ENCODE results near the gene HSP90AB1. TPM values are rescaled to one million over a fixed set of nuclear protein-coding genes. Genes with fewer than 3 reads are reported as not detected.

Gene HSP90AB1
- total RNA-seq, 1 experiment from 2014 or later = 1,986 TPM

- H3K9me3 Mint-ChIP-seq = no peaks in the 10 kb centered on the region
- no peak overlapping the region for H3K23ac ChIP-seq (ENCODE audit: insufficient read length, low read depth, low read length)
- no peak overlapping the region for H3K14ac ChIP-seq (ENCODE audit: insufficient read depth, low read length)
- H3K4me1 Mint-ChIP-seq = peaks cover 35 to 37% of the 10 kb centered on the region in 2 experiments
- no peak overlapping the region for H4K91ac ChIP-seq (ENCODE audit: insufficient read length, low read depth, low read length)
- no peak for TF ChIP-seq CTCF (conservative IDR thresholded peaks at IDR 0.05)
- WGBS (ENCODE audit: extremely low coverage, insufficient read length, low lambda C conversion rate) = no CpG with 5 or more reads among the region's 22 CpGs
- H3K27me3 Mint-ChIP-seq (ENCODE audit: low read depth) = peaks cover 14% of the 10 kb centered on the region
- H3K9ac ChIP-seq (ENCODE audit: extremely low read depth, insufficient read length, low read length) = peak overlapping the region; percentile 16
- H3K27ac Mint-ChIP-seq = peak overlapping the region; percentile 16 to 97 (median 94); a peak in 4 of 7 replicates
- no peak overlapping the region for H2AFZ ChIP-seq (ENCODE audit: low read length)
- no peak overlapping the region for H3K56ac ChIP-seq (ENCODE audit: insufficient read length, low read depth, low read length)
- H2BK15ac ChIP-seq (ENCODE audit: low read depth, low read length) = no peak overlapping the region
- peak overlapping the region; percentile 22 for H3K18ac ChIP-seq (ENCODE audit: insufficient read length, low read depth, low read length)
- no peak overlapping the region for H3K27ac ChIP-seq (ENCODE audit: insufficient read length, low read depth, low read length)
- peaks cover 17 to 33% (median 31%) of the 10 kb centered on the region in 3 experiments; a peak in 6 of 7 replicates for H3K36me3 Mint-ChIP-seq (ENCODE audit: insufficient read depth in 1 of 3, low read depth in 3 of 3)
- no peak overlapping the region for H2BK5ac ChIP-seq (ENCODE audit: insufficient read length, low read length)
- no peaks in the 10 kb centered on the region for H3K9me3 ChIP-seq (ENCODE audit: control insufficient read depth, low read depth, low read length)
- H3K79me1 ChIP-seq (ENCODE audit: insufficient read depth, low read depth, low read length, poor library complexity, severe bottlenecking) = no peaks in the 10 kb centered on the region
- H4K8ac ChIP-seq (replicated peaks; ENCODE audit: insufficient read length, low read depth, low read length) = no peak overlapping the region
- no peak overlapping the region for H3K4ac ChIP-seq (ENCODE audit: low read depth, low read length)
- no peaks in the 10 kb centered on the region for H4K20me1 ChIP-seq (ENCODE audit: control insufficient read depth, insufficient read depth, insufficient read length)
- H4K5ac ChIP-seq (ENCODE audit: insufficient read length, low read depth, low read length) = no peak overlapping the region
- H2BK20ac ChIP-seq (ENCODE audit: low read depth, low read length, poor library complexity, severe bottlenecking) = no peak overlapping the region
- H2BK12ac ChIP-seq (ENCODE audit: insufficient read length, low read depth, low read length) = no peak overlapping the region
- no peak overlapping the region for H2BK120ac ChIP-seq (ENCODE audit: low read depth, low read length, poor library complexity, severe bottlenecking)
- no peaks in the 10 kb centered on the region for H3K27me3 ChIP-seq (ENCODE audit: insufficient read depth, low read length)
- H3K4me1 ChIP-seq (ENCODE audit: insufficient read depth, low read length) = no peaks in the 10 kb centered on the region; the same call in 1 of the 2 replicates
- no peak overlapping the region for H3T11ph ChIP-seq (ENCODE audit: low read length)
- no peaks in the 10 kb centered on the region for H3K79me2 ChIP-seq (ENCODE audit: insufficient read depth, low read length)
- H3K23me2 ChIP-seq (ENCODE audit: insufficient read length, low read depth, low read length, poor library complexity, severe bottlenecking) = peaks cover 3% of the 10 kb centered on the region
- peak overlapping the region; percentile 21 for H3K4me2 ChIP-seq (ENCODE audit: insufficient read depth, insufficient read length, low read length)
- peak overlapping the region; percentile 71 to 84 for H3K4me3 Mint-ChIP-seq
- DNase-seq = peak; percentile 89
- no peak overlapping the region for H2AK5ac ChIP-seq (ENCODE audit: insufficient read length, low read length)
These were observed 9.7 kb upstream of the HSP90AB1 start for GRCh38 chr6:44237021-44237812.
